ENCODE measurements around the gene DIS3L2.

DIS3L2 gene, protein sequence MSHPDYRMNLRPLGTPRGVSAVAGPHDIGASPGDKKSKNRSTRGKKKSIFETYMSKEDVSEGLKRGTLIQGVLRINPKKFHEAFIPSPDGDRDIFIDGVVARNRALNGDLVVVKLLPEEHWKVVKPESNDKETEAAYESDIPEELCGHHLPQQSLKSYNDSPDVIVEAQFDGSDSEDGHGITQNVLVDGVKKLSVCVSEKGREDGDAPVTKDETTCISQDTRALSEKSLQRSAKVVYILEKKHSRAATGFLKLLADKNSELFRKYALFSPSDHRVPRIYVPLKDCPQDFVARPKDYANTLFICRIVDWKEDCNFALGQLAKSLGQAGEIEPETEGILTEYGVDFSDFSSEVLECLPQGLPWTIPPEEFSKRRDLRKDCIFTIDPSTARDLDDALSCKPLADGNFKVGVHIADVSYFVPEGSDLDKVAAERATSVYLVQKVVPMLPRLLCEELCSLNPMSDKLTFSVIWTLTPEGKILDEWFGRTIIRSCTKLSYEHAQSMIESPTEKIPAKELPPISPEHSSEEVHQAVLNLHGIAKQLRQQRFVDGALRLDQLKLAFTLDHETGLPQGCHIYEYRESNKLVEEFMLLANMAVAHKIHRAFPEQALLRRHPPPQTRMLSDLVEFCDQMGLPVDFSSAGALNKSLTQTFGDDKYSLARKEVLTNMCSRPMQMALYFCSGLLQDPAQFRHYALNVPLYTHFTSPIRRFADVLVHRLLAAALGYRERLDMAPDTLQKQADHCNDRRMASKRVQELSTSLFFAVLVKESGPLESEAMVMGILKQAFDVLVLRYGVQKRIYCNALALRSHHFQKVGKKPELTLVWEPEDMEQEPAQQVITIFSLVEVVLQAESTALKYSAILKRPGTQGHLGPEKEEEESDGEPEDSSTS

DNA sequence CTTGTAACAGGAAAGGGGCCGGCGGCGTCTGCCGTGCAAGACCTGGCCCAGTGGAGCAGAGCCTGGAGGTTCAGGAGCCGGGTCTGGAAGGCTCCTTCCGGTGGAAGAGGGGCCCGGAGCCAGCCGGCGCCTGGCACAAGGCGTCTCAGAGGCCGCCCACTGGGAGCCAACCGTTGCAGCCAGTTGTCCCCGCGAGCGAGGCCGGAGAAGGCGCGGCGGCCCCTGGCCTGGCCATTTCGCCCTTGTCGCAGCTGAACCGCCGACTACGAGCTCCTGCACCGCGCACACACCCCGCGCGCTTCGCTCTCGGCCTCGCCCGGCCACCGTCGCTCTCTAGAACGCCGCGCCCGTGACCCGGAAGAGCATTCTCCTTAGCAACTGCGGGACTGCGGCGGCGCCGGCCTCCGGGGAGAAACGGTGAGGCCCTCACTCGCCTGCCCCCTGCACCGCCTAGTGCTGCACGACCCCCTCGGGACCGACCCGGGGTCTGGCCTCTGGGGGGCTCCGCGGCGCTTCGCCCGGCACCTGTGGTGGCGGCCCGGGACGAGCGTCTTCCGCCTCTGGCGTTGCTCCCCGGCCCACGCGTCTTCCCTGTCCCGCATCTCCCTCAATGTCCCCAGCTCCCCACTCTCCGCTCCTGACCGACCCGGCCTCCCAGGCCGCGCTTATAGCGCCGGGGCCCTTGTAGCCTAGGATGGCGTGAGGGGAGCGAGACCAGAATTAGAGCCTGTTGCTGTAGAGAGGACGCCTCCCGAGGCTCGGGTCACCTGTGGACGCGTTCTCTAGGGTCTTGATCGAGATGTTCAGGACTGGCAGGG lies at the start of gene DIS3L2:
Gene DIS3L2, plus strand, starts transcription at position 365 of the 818 bp plus-strand sequence. CDS start 53,215 bp downstream, outside the sequence.
- peak; percentile 53 for DNase-seq (ENCODE audit: low read depth)

DNA sequence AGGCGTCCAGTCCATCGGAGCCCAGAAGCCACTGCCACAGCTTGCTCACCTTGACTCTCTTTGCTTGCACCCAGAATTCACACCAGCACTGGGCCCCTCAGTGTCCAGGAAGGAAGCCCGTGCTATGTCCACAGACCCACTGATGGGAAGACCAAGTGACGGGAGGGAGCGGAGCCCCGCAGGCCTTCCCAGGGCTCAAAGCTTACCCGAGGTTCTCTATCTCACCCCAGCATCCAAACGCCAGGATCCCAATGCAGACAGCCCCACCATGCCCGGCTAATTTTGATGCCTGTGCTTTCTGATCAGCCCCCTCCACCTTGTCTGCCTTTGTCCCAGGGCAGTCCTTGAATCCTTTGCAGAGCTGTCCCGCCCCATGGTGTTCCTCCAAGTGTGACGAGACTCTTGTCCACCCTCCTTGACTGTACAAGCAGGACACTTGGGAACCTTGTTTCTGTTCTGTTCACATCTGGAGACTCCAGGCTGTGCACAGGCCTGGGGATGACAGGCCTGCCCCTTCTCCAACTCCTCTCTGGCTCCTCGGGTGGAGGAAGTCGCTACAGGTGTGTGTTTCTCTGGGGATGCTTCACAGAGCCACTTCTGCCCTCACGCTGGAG lies 47.3 kb upstream of the DIS3L2 start:
- no peak for DNase-seq (ENCODE audit: low read depth)

DNA sequence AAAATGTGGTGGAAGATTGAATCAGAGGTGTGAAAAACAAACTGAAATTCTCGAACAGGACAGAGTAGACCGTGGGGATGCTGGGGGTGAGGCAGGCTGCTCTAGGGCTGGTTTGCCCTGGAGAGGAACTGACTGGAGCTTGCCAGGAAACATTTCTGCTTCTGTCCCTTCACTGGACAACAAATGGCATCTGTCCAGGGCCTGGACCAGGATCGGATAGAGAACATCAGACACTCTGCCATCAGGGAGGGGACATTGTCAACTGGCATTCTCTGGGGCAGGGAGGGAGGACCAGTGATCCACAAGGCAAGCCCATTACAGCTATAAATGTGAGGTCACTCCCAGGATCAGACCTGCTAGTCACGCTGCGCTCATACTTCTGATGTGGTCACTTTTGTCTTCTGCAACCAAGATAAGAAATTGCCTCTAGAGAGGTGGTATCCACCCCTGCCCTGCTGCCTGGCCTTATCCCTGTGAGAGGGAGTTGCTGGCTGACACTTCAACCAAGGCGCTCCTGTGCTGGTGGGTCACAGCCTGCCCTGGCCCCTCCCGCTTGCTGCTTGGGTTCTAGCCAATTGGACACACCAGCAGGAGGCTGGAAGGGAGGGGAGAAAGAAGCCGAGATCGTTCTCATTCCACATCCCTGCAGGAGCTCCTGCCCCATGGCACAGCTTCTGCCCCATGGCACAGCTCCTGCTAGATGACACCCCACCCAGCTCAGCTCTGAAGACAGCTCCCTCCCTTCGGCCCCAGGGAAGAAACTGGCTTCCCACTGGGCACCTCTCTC lies 44.0 kb upstream of the DIS3L2 start:
- DNase-seq (ENCODE audit: low read depth): no peak

DNA sequence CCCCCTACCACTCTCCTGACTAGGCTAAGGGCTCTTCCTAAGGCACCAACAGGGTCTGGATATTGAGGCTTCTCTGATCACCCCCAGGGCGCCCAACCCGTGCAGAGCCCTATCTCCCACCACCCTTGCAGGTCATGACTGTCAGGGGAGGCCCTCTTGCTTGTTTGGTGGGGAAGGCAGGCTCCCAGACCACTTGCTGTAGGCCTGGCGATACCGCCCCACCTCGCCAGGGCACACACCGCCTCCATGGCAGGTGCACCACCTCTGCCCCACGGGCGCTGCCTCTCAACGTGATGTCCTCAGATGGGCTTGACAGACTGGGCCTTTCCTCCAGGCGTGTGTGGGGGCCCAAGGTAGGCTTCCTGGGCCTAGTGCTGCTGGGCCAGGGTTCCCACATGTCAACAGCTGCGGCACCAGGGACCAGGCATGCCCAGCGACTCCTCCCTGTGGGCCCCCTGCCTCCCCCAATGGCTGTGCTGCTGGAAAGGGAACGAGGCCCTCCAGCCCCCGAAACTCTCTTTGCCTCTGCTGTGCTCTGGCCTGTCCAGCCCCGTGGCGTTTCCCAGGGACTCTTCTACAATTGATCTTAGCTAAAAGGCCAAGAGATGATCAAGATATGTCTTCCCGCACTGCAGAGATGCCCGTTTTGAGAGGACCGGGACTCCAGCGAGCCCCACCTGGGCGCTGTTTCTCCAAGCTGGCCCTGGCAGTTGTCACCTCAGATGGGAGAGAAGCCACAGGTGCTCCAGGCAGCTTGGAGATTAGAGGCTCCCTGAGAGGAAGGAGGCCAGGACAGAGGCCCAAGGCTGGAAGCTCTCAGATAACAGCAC lies 42.8 kb upstream of the DIS3L2 start:
- DNase-seq (ENCODE audit: low read depth): no peak

DNA sequence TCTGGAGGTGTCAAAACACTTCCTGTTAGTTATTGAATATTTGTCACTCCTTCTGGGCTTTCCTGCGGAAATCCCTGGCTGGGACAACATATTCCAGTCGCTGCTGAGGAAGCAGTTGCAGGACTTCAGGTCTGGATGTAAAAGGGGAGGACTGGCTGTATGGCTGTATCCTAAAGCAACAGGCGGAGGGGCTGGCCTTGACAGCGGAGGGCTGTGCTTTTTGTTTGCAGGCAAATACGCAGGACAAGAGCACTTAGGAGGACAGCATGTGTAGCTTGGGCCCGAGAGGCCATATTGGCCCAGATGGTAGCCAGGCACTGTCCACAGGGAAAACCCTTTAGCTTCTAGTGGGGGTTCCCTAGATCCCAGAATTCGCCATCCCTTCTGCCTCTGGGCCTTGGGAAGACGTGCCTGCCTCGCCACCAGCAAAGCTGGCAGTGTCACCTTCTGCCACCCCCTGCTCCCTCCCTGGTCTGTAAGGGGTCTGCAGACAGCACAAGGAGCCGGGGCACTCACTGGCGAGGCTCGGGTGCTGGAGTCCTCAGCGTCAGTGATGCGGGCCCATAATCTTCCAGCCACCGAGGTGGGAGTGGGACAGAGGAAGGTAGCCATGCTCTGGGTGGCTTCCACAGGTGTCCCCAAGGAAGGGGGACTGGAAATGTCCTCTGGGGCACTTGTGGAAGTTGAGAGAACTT lies 42.0 kb upstream of the DIS3L2 start:
- no peak for DNase-seq (ENCODE audit: low read depth)

DNA sequence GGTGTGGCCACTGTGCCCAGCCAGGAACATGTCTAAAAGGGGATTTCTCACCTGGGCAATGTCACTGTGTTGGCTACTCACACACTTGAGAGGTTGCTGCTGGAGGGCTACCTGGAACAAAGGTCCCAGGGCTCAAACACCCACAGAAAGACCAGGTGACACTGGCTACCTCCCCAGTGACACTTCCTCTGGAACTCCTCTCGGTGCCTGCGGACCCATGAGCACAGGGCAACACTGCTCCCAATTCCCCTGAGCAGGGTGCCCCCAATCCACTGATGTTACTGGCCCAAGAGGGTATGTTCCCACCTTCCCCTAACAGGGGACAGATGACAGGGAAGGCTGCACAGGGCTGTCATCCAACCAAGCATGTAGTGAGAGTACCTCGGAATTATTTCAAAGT lies 41.1 kb upstream of the DIS3L2 start:
- DNase-seq (ENCODE audit: low read depth): no peak

DNA sequence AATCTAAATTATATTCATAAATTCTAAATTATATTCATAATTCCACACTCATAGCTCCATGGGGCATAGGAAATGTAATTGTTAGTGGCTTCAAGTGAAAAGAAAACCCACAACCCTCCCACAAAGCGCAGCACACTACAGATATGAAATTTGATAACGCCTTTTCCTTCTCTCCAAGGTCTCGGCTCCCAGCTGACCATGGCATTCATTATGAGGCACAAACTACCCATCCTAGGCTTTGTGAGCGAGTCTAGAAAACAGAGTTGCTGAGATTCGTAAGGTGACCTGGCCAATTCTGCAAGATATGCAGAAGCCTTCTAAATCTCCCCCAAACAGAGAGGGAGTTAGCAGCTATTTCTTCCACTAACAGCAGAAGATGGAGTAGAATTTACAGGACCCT lies 40.7 kb upstream of the DIS3L2 start:
- no peak for DNase-seq (ENCODE audit: low read depth)

DNA sequence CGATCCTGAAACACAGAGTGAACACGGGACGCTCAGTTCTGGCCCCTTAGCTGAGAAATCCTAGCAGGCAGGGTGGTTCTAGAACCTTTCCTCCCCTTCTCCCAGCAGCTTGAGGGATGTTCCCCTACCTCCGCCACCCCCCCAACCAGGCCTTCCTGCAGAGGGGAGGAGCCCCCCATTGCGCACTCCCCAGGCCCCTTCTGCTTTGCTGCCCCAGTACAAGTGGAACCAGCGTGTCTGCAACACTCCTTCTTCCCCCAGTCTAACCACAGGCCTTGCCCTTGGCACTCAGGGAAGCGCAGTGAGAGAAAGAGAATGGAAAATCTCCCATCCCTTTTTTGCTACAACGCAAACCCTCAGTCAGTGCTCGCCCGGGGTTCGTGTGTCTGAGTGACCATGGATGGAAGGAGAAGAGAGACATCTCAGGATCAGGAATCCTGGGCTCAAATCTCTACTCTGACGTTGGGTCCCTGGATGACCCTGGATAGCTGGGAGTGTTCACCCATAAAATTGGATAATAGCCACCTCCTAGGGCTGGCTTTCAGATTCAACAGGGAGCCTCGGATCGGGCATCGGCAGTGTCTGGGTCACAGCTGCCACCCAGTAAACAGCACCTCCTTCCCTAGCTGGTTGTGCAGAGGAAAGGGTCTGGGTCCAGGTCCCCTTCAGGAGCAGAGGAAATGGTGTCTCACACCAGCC lies 39.1 kb upstream of the DIS3L2 start:
- no peak for DNase-seq (ENCODE audit: low read depth)

DNA sequence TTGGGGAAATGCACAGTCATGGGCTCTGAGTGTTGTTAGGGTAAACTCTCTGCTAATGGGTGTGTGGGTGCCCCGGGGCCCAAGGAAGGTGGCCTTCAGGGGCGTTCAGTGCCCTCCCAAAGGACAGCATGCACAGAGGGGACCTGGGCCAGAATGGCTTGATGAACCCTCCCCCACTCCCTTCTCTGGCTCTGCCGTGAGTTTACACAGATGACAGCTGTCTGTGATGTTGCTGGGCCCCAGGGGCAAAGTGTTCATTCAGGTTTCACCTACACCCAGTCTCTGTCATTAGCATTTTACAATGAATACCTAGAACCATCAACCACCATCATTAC lies 38.5 kb upstream of the DIS3L2 start:
- no peak for DNase-seq (ENCODE audit: low read depth)

DNA sequence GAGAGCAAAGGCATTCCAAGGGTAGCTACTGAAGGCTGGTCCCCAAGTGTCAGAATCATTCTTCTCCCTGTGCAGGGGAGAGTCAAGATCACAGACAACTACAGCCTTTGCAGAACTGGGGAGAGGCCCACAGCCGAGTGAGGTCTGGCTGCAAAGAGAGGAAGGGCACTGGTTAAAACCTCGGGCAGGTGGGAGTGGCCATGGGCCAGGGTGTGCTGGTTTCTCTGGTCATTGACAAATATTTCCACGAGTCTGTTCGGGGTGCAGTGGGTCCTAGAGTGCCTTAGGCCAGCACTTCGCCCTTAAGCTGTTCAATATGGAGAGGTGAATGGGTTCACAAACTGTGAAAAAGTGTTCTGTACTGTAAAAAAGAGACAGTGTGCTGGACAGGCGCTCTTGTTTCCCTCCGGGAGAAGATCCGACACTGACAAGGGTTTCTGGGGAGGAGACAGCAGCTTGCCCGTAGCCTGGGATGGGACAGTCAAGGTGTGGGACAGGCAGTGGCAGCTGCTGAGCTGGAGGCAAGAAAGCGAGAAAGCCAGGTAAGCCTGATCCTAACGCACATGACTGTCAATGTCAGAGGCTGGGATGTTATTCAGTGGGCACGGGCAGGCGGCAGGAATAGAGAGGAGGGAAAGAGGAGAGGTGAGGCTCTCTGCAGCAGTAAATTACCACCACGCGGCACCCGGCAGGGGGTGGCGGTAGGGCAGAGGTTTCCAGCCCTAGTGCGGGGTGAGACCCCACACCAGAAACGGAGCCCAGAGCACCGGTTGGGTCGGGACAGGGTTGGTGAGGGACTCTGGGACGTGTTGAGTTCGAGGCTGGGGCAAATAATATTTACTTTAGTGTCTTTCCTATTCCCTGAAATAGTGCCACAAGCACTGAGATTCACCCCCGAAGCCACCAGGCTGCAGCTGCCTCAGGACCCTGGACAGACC lies 37.3 kb upstream of the DIS3L2 start:
- DNase-seq (ENCODE audit: low read depth): no peak

DNA sequence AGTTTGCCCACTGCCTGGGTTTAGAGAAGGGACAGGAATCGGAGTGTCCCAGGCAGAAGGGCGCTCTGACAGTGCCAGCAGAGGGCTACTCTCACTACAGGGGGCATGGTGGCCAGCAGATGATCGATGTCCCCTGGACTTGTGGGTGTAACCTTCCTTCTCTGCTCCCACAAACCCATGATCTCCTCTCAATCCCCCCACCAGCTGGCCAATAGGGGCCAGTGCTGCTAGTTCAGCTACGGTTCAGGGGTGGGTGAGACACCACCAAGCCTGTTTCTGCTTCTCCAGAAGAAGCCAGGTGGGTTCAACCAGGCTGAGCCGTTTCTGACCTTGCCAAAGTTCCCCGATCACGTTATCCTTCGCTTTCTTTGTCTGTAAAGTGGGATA lies 36.6 kb upstream of the DIS3L2 start:
- no peak for DNase-seq (ENCODE audit: low read depth)

DNA sequence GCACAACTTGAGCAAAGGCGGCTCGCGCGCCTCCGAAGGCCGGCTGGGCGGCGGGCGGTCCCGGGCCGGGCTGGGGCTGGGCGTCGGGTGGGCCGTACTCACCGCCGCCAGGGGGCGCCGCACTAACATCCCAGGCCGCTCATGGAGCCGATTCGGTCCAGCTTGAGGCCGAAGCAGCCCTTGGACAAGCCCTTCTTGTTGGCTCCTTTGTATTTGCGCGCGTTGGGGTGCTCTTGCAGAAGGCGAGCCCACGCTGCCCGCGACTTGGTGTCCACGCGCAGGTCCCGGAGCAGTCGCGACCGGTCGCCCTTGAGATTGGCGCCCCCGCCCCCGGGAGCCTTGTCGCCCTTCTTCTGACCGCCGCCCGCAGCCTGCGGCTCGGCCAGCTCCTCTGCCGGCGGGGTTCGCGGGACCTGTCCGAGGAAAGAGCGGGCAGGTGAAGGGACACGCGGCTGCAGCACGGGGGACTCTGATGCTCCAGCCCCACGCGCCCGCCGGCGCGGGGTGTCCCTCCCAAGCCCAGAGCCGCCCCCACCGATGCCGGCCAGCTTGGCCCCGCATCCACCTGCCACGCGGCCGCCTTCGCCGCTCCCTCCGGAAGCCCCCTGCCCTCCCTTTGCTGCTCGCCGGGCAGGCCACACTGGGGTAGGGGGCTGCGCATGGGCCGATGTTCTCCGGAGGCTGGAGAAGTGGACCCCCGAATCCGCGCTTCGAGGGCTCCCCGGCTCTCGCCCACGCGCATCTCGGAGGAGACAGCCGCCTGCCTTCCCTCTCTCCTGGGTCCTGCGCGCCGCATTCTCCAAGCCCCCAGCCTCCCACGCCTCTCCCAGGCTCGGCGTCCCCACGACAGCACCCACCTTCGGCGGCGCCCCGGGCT lies 36.0 kb upstream of the DIS3L2 start:
- DNase-seq (ENCODE audit: low read depth): peak; percentile 52

DNA sequence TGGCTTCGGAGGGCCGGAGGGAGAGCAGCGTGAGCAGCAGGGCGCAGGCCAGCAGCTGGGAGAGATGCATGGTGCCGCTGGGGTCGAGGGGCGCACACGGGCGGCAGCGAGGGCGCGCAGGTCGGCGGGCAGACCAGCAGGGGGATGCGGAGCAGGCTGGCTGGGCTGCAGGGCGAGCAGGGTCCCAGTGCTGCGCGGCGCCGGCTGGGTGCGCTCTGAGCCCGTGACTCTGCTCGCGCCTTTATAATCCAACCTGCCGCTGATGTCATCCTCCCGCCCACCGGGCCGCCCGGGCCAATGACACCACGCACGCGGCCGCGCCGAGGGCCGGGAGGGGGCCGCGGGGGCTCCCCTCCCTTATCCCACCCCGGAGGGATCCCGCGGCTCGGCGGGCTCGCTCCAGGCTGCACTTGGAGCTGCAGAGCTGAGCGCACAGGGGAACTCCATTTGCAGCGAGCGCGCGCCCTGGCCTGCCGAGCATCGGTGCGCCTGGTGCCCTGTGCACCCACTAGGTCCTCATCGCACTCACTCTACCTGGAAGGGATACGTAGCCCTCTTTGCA lies 35.3 kb upstream of the DIS3L2 start, which contains the start of gene NPPC:
Gene NPPC, minus strand, starts transcription at position 217 of the 562 bp plus-strand sequence. Its CDS starts 147 bp downstream, at position 70.
- peak; percentile 53 for DNase-seq (ENCODE audit: low read depth)

DNA sequence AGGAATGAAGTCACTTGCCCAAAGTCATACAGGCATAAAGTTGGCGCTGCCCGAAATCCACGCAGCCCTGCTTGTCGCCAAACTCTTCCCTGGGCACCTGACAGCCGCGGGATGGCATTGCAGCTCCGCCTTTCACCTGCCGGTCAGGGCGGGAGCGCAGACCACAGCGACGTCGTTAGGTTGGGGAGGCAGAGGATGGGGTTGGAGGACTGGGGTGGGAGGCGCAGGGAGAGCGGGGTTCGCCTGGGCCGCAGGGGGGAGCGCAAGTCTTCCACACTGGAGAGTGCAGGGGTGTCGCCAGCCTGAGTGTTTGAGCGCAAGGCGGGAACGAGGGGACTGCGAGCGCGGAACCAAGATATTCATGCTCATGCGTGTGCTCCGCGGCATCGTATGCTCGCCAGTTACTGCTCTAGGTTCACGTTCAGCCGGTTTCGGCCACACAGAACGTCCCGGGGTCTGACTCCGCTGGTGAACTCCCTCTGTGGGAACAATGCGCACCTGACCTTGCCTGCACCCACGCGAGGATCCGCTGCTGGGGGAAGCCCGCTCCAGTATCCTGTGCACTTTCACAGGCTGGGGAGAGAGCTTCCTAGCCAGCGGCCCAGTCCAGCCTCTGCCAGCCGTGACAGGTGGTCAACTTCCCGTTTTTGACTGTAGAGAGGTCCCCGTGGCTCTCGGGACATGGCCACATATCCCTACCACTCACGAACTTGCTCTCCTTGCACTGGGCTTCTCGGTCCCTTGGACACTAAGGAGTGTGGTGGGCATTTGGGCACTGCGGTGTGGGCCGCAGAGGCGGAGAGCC lies 34.5 kb upstream of the DIS3L2 start:
- DNase-seq (ENCODE audit: low read depth): no peak

DNA sequence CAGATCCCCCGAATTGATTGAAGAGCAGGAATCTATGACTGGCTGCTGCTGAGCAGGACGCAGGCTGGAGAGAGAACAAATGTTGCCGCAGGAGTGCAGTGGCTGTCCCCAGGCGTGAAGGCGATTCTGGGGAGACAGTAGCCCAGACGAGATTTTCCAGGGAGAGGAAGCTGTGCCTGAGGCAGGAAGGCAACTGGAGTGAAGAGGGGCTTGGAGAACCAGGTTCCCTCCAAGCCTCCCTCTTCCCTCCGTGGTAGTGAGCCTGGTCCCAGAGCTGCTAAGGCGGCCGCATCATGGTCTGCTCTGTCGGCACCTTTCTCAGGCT lies 34.0 kb upstream of the DIS3L2 start:
- DNase-seq (ENCODE audit: low read depth): no peak

DNA sequence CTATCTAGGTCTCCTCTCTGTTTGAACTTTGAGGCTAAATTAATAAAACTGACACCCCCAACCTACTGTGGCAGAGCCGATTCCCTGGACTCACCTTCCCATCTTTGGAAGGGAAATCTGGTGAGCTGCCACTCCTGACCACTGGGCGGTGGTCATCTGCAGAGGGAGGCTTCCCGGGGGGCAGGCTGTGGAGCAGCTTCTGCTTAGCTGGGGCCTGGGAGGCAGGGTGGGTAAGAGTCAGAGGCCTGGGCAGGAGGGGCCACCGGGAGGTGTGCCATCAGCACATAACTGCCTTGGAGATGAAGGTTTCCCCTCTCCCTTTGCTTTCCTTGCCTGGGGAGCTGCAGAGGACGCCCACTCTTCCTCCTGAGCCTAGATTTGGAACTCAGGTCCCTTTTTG lies 33.0 kb upstream of the DIS3L2 start:
- DNase-seq (ENCODE audit: low read depth): no peak
